H1 (cell line): ENCODE data around the gene TMEM39B. TPM values are rescaled to one million over a fixed set of nuclear protein-coding genes. Genes with fewer than 3 reads are reported as not detected.

Source experiments
- CTCF ChIA-PET: fragments of 300-600 bp; sonication (Branson Sonifier 250); formaldehyde crosslinking; loops from one replicate; lab custom pipeline; 2021; ENCODE audit not compliant: partially characterized antibody; lab: Charles Lee
- POLR2A ChIA-PET: fragments of 300-600 bp; sonication (Branson Sonifier 250); formaldehyde crosslinking; loops from one replicate; lab custom pipeline; 2021; ENCODE audit warnings: inconsistent platforms; ENCODE audit not compliant: partially characterized antibody; lab: Charles Lee
- DNase-seq, 2 experiments: peaks; one replicate each; pipeline versions ENCODE4 v3.0.0 to v3.0.0-alpha.2; 2010 to 2022; ENCODE audit warnings: low spot score in 2 of 2, low read depth in 1 of 2, mixed read lengths in 1 of 2
- FAIRE-seq: peaks from 2 replicates; lab custom pipeline; 2011; peaks lifted over from hg19 to GRCh38; lab: Jason Lieb, UNC
- H2AFZ ChIP-seq: 2 replicates; pipeline ENCODE4 v1.8.1; 2012; ENCODE audit warnings: low read length, inconsistent platforms
- H2AK5ac ChIP-seq: 2 replicates; pipeline ENCODE4 v1.6.1; 2013; ENCODE audit warnings: low read depth, low read length
- H2BK120ac ChIP-seq: replicated peaks from 2 replicates; pipeline ENCODE3; 2013; ENCODE audit warnings: low read depth, low read length, inconsistent platforms
- H2BK12ac ChIP-seq: 2 replicates; pipeline ENCODE4 v1.6.1; 2013; ENCODE audit warnings: low read depth, low read length
- H2BK15ac ChIP-seq: 2 replicates; pipeline ENCODE4 v1.6.1; 2013; ENCODE audit warnings: low read length
- H2BK20ac ChIP-seq: 2 replicates; pipeline ENCODE4 v1.6.1; 2013; ENCODE audit warnings: low read length
- H2BK5ac ChIP-seq: 2 replicates; pipeline ENCODE4 v1.6.1; 2013; ENCODE audit warnings: low read depth, low read length
- H3K14ac ChIP-seq: 2 replicates; pipeline ENCODE4 v1.6.1; 2013; ENCODE audit warnings: inconsistent platforms; ENCODE audit not compliant: insufficient read length
- H3K18ac ChIP-seq: 2 replicates; pipeline ENCODE4 v1.6.1; 2013; ENCODE audit warnings: low read length; ENCODE audit errors: extremely low read depth
- H3K23ac ChIP-seq: 2 replicates; pipeline ENCODE4 v1.6.1; 2013; ENCODE audit warnings: inconsistent platforms; ENCODE audit not compliant: insufficient read length
- H3K23me2 ChIP-seq: 2 replicates; pipeline ENCODE4 v1.6.1; 2013; ENCODE audit warnings: low read depth, low read length
- H3K27ac ChIP-seq: 2 replicates; pipeline ENCODE4 v1.6.1; 2011; ENCODE audit warnings: low read depth, low read length, inconsistent platforms
- H3K27me3 ChIP-seq, 4 experiments: replicated peaks in 1 of 4; 1 replicate in 1 of 4; 2 replicates in 3 of 4; pipeline versions ENCODE4 v1.6.1 to v1.8.1; 2011 to 2013; ENCODE audit warnings: low read length in 3 of 4, mild to moderate bottlenecking in 3 of 4, inconsistent platforms in 2 of 4, mixed read lengths in 2 of 4, moderate library complexity in 1 of 4; ENCODE audit not compliant: control insufficient read depth in 3 of 4, insufficient read depth in 3 of 4; ENCODE audit errors: extremely low read depth in 1 of 4
- H3K36me3 ChIP-seq, 4 experiments: 2 replicates each; pipeline versions ENCODE4 v1.6.1 to v1.8.1; 2011 to 2013; ENCODE audit warnings: mild to moderate bottlenecking in 4 of 4, low read length in 3 of 4, moderate library complexity in 2 of 4, control low read depth in 1 of 4, inconsistent platforms in 1 of 4; ENCODE audit not compliant: insufficient read depth in 4 of 4, control insufficient read depth in 2 of 4
- H3K4ac ChIP-seq: replicated peaks from 2 replicates; pipeline ENCODE3; 2013; ENCODE audit warnings: low read length, low read depth, mixed read lengths, inconsistent platforms; ENCODE audit not compliant: insufficient read length
- H3K4me1 ChIP-seq, 4 experiments: replicated peaks in 1 of 4; 1 replicate in 1 of 4; 2 replicates in 3 of 4; pipeline versions ENCODE4 v1.6.1 to v1.8.1; 2011 to 2013; ENCODE audit warnings: low read length in 3 of 4, inconsistent platforms in 2 of 4, mixed read lengths in 1 of 4; ENCODE audit not compliant: insufficient read depth in 4 of 4, control insufficient read depth in 3 of 4
- H3K4me2 ChIP-seq, 2 experiments: 2 replicates each; pipeline versions ENCODE4 v1.6.1 to v1.8.1; 2011 to 2013; ENCODE audit warnings: low read depth in 2 of 2, low read length in 2 of 2, control low read depth in 1 of 2, inconsistent platforms in 1 of 2, mild to moderate bottlenecking in 1 of 2; ENCODE audit not compliant: insufficient read depth in 1 of 2
- H3K4me3 ChIP-seq, 4 experiments: fragments of 200-600, 300-600 bp in 1 of 4; sonication (generic), shearing (Covaris generic), sonication (Bioruptor Twin) in 1 of 4; 2 replicates each; pipeline versions ENCODE4 v1.5.1 to v1.8.1; 2011 to 2016; ENCODE audit warnings: low read length in 4 of 4, low read depth in 3 of 4, control low read depth in 2 of 4, inconsistent platforms in 2 of 4, mild to moderate bottlenecking in 2 of 4, mixed read lengths in 1 of 4, moderate library complexity in 1 of 4; ENCODE audit not compliant: insufficient read depth in 2 of 4; ENCODE audit errors: extremely low read depth in 1 of 4
- H3K56ac ChIP-seq: replicated peaks from 2 replicates; pipeline ENCODE3; 2013; ENCODE audit warnings: low read depth, mild to moderate bottlenecking, mixed read lengths, low read length, inconsistent platforms; ENCODE audit not compliant: insufficient read length
- H3K79me1 ChIP-seq: 2 replicates; pipeline ENCODE4 v1.6.1; 2013; ENCODE audit warnings: low read depth, low read length, control low read depth
- H3K79me2 ChIP-seq, 2 experiments: 2 replicates each; pipeline versions ENCODE4 v1.6.1 to v1.8.1; 2012 to 2013; ENCODE audit warnings: low read length in 2 of 2, mild to moderate bottlenecking in 2 of 2, inconsistent platforms in 1 of 2; ENCODE audit not compliant: insufficient read depth in 2 of 2, control insufficient read depth in 1 of 2
- H3K9ac ChIP-seq, 4 experiments: replicated peaks in 1 of 4; 1 replicate in 1 of 4; 2 replicates in 3 of 4; pipeline versions ENCODE4 v1.6.1 to v1.8.1; 2011 to 2013; ENCODE audit warnings: low read depth in 3 of 4, low read length in 3 of 4, control low read depth in 2 of 4, mild to moderate bottlenecking in 2 of 4, moderate library complexity in 2 of 4, inconsistent platforms in 1 of 4; ENCODE audit errors: extremely low read depth in 1 of 4
- H3K9me3 ChIP-seq, 2 experiments: 2 replicates each; pipeline versions ENCODE4 v1.6.1 to v1.8.1; 2012 to 2013; ENCODE audit warnings: mild to moderate bottlenecking in 2 of 2, moderate library complexity in 2 of 2, control low read depth in 1 of 2, inconsistent platforms in 1 of 2, low read depth in 1 of 2, low read length in 1 of 2, mixed read lengths in 1 of 2; ENCODE audit not compliant: insufficient read depth in 2 of 2
- H4K20me1 ChIP-seq, 2 experiments: replicated peaks in 1 of 2; 2 replicates each; pipeline versions ENCODE3 to v1.8.1; 2011 to 2013; ENCODE audit warnings: inconsistent platforms in 2 of 2, low read length in 2 of 2, mild to moderate bottlenecking in 1 of 2; ENCODE audit not compliant: insufficient read depth in 2 of 2, control insufficient read depth in 1 of 2
- H4K5ac ChIP-seq: 2 replicates; pipeline ENCODE4 v1.6.1; 2013; ENCODE audit warnings: low read length, low read depth, mixed read lengths, inconsistent platforms; ENCODE audit not compliant: insufficient read length
- H4K8ac ChIP-seq: 2 replicates; pipeline ENCODE4 v1.8.0; 2013; ENCODE audit warnings: mild to moderate bottlenecking, moderate library complexity, low read length, inconsistent platforms; ENCODE audit not compliant: insufficient read depth; ENCODE audit errors: extremely low read depth
- H4K91ac ChIP-seq: replicated peaks from 2 replicates; pipeline ENCODE3; 2013; ENCODE audit warnings: low read length, mixed read lengths, inconsistent platforms; ENCODE audit not compliant: insufficient read length
- POLR2A ChIP-seq, 2 experiments: IDR thresholded peaks; 1 replicate in 1 of 2; 2 replicates in 1 of 2; pipeline ENCODE4 v1.6.1; 2011; ENCODE audit warnings: low read depth in 2 of 2, low read length in 2 of 2, mild to moderate bottlenecking in 2 of 2; ENCODE audit errors: control extremely low read depth in 1 of 2
- POLR2AphosphoS5 ChIP-seq: IDR thresholded peaks from 2 replicates; pipeline ENCODE4 v1.6.1; 2011; ENCODE audit warnings: low read depth, low read length
- RBBP5 ChIP-seq: IDR thresholded peaks from 2 replicates; pipeline ENCODE4 v1.7.1; 2012; ENCODE audit warnings: low read depth, mild to moderate bottlenecking, inconsistent platforms, low read length, moderate library complexity, borderline replicate concordance
- whole genome bisulfite sequencing, 2 experiments: shearing (Covaris generic) in 1 of 2; methylation state at CpG; one replicate each; pipeline versions ENCODE4 v1.1.6 to v1.1.7; 2013 to 2015; ENCODE audit warnings: low lambda C conversion rate in 2 of 2, mixed read lengths in 2 of 2, inconsistent platforms in 1 of 2, low coverage in 1 of 2, missing lambda C conversion rate in 1 of 2; ENCODE audit not compliant: insufficient replicate concordance in 2 of 2, insufficient coverage in 1 of 2, insufficient read length in 1 of 2; ENCODE audit errors: extremely low coverage in 1 of 2, missing lambda C conversion rate in 1 of 2; 5-methylcytosine and 5-hydroxymethylcytosine counted together
- polyA plus RNA-seq, 7 experiments: library from polyadenylated mRNA; depleted of rRNA in 3 of 7; stranded (reverse) in 5 of 7; unstranded in 2 of 7; fragments of >200 nt in 5 of 7; fragments of 200-250 nt in 2 of 7; gene quantifications; 1 replicate in 5 of 7; 2 replicates in 1 of 7; 4 replicates in 1 of 7; pipeline versions ENCODE4 v1.2.1 to v1.2.3, GENCODE V29; 2011 to 2013; ENCODE audit warnings: missing spikeins in 2 of 7, mixed read lengths in 2 of 7
- total RNA-seq: library from RNA; stranded (reverse); fragmentation: NEBNext Ultra II Directional; extraction: Animal tissue kit (Norgen Biotek cat#: 25700); gene quantifications from 2 replicates; pipeline ENCODE4 v1.2.1, GENCODE V29; 2021

TMEM39B gene
- total and polyA plus RNA-seq, 2 of the 8 experiments (the other 6 are each of a cell fraction or from before 2014, with no cell fraction given): 25.3 to 32.7 TPM

DNA sequence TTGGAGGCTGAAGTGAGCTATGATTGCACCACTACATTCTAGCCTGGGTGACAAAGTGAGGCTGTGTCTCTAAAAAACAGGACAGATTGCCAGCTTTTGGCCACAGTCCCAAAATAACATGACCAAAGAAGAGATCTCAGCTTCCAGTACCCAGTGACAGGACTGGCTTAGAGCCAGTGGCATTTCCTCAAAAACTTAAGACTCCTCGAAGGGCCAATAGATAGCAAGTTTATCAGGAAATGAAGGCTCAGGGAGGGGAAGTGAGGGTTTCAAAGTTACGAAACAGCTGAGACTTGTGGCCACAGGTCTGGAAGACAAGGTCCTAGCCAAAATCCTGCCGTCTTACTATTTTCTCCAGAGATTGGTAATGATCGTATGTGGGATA, 6.3 kb upstream of the TMEM39B start:
- POLR2A ChIA-PET: interaction anchor here (0.7 to 2.7 kb wide), 8 partner anchors 13 to 271 kb away, joined by 3 to 7 read pairs (median 3); partner anchors contain the start of gene KPNA6
- WGBS, 2 experiments: 89% methylated on average over 4 of the region's 4 CpGs; no CpG with 5 or more reads in 1 of the 2 experiments
- H3K4me2 ChIP-seq: no peak overlapping the region
- no peak overlapping the region for H3K27ac ChIP-seq
- peaks cover 2% of the 10 kb centered on the region in 2 experiments for H4K20me1 ChIP-seq
- H3K36me3 ChIP-seq: peaks cover 0 to 3% (median 2%) of the 10 kb centered on the region in 4 experiments; a peak in 2 of 8 replicates
- H2AK5ac ChIP-seq: no peak overlapping the region
- H4K8ac ChIP-seq: no peak overlapping the region
- no peak overlapping the region for H2BK5ac ChIP-seq
- H3K27me3 ChIP-seq: no peaks in the 10 kb centered on the region
- H2AFZ ChIP-seq: no peak overlapping the region
- FAIRE-seq (no peak), DNase-seq (no peak)
- H3K9ac ChIP-seq: no peak overlapping the region
- no peak overlapping the region for H3K18ac ChIP-seq
- H4K5ac ChIP-seq: no peak overlapping the region
- no peaks in the 10 kb centered on the region for H3K79me2 ChIP-seq
- peaks cover 3 to 17% (median 12%) of the 10 kb centered on the region in 4 experiments for H3K4me1 ChIP-seq
- H2BK20ac ChIP-seq: no peak overlapping the region
- no peak overlapping the region for H2BK12ac ChIP-seq
- H3K4me3 ChIP-seq: no peak overlapping the region
- H3K56ac ChIP-seq: no peak overlapping the region
- H3K23me2 ChIP-seq: no peaks in the 10 kb centered on the region
- CTCF ChIA-PET: interaction anchor here (0.9 kb wide), 1 partner anchor 278 kb away, joined by 3 read pairs; no protein-coding TSS in a partner anchor
- H3K9me3 ChIP-seq: no peaks in the 10 kb centered on the region
- TF ChIP-seq POLR2AphosphoS5: peak; percentile 53; the same call in 1 of the 2 replicates
- no peak for TF ChIP-seq RBBP5
- TF ChIP-seq POLR2A (IDR thresholded peaks at IDR 0.05; ENCODE audit: control extremely low read depth in 1 of 2, low read depth in 2 of 2, low read length in 2 of 2): peak; percentile 27 to 37; a peak in 2 of 3 replicates
- H2BK120ac ChIP-seq: no peak overlapping the region
- no peak overlapping the region for H2BK15ac ChIP-seq
- H3K79me1 ChIP-seq: no peaks in the 10 kb centered on the region
- H4K91ac ChIP-seq: no peak overlapping the region
- H3K23ac ChIP-seq: no peak overlapping the region
- H3K14ac ChIP-seq: no peak overlapping the region
- no peak overlapping the region for H3K4ac ChIP-seq
